LHCN-M2 (cell line): Measurements from ENCODE around the gene ARGFX. TPM values are rescaled to one million over a fixed set of nuclear protein-coding genes. Genes with fewer than 3 reads are reported as not detected.
"Not testable (repeated sequence)": the region's sequence is repeated elsewhere in the genome, so short reads cannot be mapped to it uniquely, and the experiment has no call there.

Source experiments
- DNase-seq: peaks from one replicate; pipeline ENCODE4 v3.0.0-alpha.2; 2012; ENCODE audit warnings: low read depth
- polyA plus RNA-seq: library from polyadenylated mRNA; unstranded; fragments of >200 nt; gene quantifications from one replicate; pipeline ENCODE4 v1.2.1, GENCODE V29; 2012; ENCODE audit warnings: missing spikeins
- total RNA-seq: library from RNA; depleted of rRNA; stranded (reverse); fragments of >200 nt; gene quantifications from 2 replicates; pipeline ENCODE4 v1.2.3, GENCODE V29; 2014; rRNA removed

The ARGFX gene
- total RNA-seq = not detected in 2 replicates
- not detected for polyA plus RNA-seq

DNA sequence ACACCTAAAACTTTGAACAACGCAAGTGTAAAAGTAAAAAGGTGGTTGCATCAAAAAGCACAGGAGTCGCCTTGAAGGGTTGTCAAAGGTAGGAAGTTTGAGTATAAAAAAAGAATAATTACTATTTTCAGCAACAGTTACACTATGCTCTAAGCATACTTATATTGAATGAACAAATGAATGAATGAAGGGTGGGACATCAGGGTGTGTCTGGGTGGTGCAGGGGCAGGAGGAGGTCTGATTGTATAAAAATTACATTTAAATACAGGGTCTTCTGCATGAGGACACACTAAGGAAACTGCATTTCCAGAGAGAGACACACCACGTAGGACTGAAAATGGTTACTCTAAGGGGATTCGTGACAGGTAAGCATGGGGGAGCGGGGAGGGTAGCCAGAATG, at the start of gene ARGFX:
Gene ARGFX, plus strand, starts transcription at position 301 of the 400 bp plus-strand sequence. CDS start 2,765 bp downstream, outside the sequence.
- no peak for DNase-seq

DNA sequence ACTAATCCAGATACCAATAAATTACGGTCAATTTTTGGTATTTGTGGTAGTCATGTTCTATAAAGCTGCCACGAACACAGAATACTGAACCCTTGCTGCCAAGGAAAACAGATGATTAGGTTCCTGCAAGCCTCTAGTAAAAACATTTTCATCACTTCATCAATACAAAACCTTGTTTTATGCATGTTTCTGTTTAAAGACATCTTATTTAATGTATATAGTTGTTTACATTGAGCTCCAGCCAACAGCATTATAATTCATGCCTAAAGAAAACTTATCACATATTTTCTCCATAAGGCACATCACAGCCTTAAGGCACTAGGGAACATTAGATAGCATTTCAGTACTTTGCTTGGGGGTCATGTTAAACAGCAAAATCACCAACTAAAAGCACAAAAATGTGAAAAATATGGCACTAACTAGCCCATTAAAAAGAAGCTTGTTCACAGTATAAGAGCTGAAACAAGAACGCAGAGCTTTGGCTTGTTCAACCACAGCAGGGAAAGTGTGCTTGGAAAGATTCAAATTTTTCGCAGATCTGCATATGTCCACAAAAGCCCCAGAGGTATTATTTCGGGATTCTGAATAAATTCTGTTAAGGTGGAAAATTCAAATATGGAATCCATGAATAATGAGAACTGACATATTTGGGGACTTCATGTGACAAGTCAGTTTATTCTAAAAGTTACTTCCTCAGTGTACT, 49.6 kb upstream of the ARGFX start:
- DNase-seq = no peak

DNA sequence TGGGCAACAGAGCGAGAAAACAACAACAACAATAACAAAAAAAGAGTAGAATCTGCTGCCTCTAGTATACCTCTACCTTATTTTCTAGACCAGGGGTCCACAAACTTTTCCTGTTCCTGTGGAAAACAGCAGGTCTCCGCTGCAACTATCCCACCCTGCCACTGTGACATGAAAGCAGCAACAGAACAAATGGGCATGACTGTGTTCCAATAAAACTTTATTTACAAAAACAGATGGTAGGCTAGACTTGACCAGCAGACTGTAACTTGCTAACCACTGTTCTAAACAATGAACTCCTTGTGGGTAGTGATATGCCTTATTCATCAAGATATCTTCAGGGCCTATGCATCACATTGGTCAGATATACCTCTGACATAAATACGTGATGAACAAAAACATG, 47.2 kb upstream of the ARGFX start:
- no peak for DNase-seq

DNA sequence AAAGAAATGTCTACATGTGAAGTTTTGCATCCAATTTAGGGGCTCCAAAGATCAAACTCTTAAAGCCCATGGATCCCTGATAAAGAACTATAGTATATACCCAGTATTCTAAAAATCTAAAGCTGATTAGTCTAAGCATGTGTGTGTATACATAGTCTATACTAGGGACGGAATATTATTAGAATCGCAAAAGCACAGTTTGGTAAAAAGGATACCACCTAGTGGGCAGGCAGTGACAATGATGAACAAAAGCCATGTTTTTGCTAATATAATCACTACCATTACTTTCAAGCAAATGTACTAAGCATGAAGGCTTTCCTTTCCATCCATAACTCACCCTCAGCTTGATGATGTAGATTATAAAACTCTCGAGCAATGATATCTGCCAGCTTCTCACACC, 38.4 kb upstream of the ARGFX start:
- DNase-seq = no peak

DNA sequence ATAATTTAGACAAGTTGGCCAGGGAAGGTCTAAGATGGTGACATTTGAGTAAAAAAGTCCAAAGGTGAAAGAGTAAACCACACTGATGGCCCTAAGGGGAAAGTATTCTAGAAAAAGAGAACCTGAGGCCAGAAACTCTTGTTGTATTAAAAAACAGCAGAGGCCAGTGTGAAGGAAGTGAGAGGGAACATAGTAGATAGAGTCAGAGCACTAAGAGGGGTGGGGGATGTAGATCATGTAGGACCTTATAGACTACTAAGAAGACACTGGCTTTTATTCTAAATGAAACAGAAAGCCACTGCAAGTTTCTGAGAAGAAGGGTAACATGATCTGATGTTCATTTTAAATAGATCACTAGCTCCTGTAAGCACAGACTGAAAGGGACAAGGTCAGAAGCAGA, 36.5 kb upstream of the ARGFX start:
- DNase-seq = no peak

DNA sequence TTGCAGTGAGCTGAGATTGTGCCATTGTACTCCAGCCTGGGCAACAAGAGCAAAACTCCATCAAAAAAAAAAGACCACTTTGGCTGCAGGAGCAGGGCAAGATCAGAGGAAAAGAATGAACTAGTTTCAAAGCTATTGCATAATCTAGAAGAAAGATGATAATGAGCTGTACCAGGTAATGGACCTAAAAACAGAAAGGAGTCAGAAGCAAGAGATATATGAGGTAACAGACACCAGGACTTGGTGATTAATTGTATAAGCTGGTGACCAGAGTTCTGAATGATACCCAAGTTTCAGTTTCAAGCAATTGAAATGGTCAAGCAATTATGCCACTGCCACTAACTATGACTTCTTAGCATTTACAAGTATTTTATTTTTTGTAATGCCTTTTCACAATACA, 24.8 kb upstream of the ARGFX start:
- DNase-seq = no peak

DNA sequence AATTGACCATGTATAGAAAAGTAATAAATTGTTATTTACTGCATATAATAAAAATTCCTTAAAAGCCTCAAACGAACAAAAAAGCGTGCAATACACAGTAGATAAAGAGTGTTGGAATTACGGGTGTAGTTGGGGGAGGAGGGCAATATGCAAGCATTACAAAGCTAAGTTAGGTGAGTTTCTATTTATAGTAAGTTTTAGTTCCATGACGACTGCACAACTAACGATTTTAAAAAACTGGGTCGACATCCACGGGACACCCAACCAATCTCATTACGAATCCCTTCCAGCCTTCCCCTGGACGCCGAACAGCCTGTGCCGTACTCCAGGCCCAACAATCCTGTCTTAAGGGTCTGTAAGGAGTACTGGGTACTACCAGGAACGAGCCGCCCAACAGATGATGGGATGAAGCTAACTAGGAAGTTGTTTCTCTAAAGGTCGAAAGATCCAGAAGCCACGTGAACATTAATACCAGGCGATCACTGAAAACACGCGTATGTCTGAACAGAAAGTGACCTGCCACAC, 22.6 kb upstream of the ARGFX start:
- no peak for DNase-seq

DNA sequence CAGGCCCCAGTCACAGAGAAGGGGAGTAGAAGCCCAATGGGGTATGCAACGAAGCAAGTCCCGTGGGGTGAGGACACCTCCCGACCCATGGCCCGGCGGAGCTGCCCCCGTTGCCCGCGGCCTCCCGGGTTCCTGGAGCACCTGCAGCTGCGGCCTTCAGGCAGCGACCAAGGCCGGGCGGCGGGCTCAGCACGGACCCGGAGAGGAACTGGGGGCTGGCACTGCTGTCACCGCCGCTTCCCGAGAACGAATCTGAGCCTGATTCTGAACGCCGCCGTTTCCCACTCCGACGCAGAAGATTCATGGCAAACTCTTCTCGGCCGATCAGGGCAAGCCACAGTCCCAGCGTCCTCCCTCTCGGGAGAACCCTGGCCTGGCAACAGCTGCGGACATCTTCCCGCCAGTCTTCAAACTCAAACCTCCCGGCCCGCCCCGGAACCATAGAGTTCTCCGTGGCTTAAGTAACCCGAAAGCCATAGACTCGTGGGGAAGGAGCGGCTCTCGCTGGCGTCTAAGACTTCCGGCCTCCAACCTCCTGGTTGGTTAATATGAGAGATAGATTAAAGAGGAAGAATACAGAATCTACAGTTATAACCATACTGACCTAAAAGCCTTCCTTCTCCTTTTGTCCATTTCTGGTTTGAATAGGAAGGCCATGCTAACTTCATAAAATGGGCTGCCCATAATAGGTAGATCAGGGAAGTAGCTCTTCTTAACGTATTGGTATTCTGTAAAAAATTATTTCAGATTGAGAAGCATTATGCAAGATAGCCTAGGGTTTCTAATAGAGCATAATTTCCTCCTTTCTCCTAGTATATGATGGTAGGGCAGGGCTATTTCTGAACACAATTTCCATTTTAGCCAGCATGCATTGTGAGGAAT, 21.9 kb upstream of the ARGFX start, which contains the start of gene POLQ:
Gene POLQ, minus strand, starts transcription at position 415 of the 882 bp plus-strand sequence. Its CDS starts 111 bp downstream, at position 304.
- peak; percentile 95 for DNase-seq

DNA sequence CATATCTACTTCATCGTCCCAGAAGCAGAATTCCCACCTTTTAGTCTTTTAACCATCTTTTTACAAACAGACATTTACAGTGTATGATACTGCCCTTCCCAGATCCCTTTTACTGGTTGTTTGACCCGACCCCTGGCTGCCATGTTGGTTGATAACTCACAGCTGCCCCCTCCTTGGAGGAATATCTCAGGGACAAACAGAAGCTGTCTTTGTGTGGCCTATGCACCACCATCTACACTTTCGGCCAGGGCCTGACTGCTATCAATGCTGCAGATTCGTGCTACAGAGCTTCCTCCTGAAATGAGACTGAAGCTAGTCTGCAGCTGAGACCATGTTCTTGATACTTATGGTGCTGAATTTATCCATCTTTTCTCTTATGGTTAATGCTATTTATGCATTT, 15.4 kb upstream of the ARGFX start:
- peak; percentile 25 for DNase-seq

DNA sequence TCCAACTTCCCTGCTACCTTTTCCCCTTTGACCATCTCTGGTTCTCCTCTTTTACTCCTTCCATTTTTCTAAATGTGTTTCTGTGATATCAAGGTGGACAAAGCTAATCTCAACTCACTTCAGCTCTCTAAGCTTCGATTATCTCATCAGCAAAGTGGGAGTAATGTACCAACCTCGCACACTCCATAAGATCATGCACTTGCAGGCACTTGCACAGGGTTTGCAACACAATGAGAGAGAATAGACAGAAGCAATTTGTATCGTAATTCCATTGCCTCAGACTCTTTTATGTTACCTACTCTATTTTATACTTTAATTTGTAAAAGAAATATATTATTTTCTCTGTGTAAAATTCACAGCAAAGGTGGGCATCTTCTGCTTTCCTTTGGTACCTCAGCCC, 15.0 kb upstream of the ARGFX start:
- no peak for DNase-seq

DNA sequence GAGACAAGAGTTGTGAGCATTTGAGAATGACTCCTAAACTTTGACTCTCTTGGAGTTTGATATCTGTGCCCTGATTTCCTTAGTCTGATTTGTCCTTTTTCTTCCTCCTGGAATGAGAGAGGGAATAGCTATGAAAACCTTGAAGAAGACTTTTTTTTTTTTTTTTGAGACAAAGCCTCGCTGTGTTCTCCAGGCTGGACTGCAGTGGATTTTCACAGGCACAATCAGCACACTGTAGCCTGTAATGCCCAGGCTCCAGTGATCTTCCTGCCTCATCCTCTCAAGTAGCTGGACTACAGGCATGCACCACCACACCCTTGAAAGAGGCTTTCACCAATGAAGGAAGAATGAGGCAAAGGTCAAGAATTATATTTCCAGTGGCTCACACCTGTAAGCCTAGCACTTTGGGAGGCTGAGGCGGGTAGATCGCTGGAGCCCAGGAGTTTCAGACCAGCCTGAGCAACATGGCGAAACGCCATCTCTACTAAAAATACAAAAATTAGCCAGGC, 10.3 kb upstream of the ARGFX start:
- no peak for DNase-seq

DNA sequence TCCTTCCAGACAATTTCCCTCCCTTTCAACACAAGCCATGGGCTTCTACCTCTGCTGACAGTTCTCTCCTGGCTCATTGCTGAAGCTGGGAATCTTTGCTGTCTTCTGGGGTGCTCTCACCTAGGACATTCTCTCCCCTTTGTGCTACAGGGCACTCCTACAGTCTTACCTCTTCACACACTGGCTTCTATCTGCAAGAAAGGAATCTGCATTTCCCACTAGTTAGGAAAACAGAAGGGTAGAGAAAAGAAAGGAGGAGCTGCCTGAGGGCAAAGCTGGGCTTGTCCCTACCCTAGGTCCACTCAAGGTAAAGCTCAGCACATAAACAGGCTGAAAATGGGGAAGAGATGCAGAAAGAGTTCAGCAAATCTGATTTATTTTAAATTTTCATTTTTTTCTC, 5.6 kb upstream of the ARGFX start:
- no peak for DNase-seq

DNA sequence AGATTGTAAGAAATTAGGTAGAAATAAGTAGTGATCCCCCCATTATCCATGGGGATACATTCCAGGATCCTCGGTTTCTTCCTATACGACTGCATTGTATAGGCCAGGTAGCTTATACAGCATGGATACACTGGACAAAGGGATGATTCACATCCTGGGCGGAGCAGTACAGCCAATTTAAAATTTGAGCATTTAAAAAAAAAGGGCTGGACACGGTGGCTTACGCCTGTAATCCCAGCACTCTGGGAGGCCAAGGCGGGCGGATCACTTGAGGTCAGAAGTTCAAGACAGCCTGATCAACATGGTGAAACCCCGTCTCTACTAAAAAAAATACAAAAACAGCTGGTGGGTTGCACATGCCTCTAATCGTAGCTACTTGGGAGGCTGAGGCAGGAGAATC, 976 bp upstream of the ARGFX start:
- DNase-seq = no peak

DNA sequence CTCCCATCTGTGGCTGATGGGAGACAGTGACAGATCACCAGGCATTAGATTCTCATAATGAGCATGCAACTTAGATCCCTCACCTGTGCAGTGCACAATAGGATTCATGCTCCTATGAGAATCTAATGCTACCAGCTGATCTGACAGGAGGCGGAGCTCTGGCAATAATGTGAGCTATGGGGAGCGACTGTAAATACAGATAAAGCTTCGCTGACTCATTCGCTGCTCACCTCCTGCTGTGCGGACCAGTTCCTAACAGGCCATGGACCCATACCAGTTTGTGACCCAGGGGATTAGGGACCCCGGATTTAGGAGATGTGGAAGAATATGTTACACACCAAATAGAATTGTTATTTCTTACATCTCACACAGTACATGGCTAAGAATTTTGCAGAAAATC, 6.7 kb downstream of the ARGFX start:
- DNase-seq = no peak

DNA sequence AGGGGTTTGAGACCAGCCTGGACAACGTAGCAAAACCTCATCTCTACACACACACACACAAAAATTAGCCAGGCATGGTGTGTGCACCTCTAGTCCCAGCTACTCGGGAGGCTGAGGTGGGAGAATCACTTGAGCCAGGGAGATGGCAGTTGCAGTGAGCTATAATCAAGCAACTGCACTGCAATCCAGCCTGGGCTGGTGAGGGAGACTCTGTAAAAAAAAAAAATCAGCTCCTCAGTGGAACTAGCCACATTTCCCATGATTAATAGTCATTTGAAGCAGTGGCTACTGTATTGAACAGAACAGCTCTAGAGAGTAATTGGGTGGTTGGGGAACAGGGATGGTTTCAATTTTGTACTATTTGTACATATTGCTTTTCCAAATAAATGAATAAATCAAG, 13.9 kb downstream of the ARGFX start:
- no peak for DNase-seq

DNA sequence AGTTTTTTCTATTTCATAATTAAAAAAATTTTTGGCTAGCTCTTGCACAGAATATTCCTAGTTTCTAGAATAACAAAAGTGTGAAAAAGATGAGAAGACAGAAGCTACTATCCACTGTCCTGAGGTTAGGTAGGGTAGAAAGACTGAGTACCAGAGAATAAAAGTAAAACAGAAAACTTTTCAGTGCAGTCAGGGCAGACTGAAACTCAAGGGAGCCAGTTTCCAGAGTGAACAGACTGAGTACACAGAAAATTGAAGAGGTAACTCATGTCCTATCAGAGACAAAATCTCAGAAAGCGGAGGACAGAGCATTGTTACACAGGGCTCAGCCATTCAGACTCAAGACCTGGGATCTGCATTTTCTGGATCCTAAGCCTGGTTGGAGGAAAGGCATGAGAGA, 16.7 kb downstream of the ARGFX start:
- no peak for DNase-seq

DNA sequence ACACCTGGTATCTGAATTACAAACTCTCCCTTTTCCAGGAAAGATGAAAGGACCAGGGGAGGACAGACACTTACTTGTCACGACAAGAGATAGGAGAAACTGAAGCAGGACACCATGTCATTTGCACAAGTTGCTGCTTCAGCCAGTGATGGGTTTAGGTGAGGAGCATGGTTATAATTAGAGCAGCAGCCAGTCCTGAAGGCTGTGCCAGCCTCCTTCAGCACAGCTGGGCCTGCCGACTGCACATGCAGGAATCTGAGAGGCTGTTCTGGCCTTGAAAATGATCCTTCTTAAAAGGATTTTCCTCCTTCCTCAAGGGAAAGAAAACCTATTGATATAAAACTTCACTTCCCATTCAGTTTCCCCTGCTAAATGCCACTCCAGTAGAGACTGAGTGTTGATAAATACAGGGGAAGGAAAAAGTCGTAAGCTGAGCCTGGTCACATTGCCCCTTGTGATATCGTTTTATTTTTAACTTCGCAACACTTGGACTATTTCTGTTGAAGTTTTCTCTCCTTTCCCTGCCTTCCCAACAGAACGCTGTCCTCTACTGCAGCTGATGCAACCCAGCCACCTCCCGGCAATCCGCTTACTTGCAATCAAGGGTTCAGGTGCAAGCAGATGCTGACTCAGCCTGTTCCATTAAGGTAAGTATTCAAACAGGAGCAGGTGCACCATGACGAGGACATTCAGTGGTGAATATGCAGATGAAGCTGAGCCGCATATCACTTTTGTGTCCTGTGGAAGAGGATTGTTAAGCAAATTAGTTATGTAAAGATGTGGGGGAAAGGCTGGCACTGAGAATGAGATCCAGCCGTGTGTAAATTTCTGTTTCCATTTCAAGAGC, 25.3 kb downstream of the ARGFX start, which contains the start of gene FBXO40:
Gene FBXO40, plus strand, starts transcription at position 524 of the 847 bp plus-strand sequence. CDS start 27,197 bp downstream, outside the sequence.
- DNase-seq = no peak

DNA sequence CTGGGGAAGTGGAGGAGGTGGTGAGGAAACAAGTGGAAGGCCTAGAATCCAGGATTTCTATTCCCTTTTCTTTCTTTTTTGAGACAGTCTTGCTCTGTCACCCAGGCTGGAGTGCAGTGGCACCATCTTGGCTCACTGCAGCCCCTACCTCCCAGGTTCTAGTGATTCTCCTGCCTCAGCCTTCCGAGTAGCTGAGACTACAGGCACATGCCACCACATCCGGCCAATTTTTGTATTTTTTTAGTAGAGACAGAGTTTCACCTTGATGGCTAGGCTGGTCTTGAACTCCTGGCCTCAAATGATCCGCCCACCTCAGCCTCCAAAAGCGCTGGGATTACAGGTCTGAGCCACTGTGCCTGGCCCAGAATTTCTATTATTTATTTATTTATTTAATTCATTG, 26.1 kb downstream of the ARGFX start:
- DNase-seq = not testable (repeated sequence)

DNA sequence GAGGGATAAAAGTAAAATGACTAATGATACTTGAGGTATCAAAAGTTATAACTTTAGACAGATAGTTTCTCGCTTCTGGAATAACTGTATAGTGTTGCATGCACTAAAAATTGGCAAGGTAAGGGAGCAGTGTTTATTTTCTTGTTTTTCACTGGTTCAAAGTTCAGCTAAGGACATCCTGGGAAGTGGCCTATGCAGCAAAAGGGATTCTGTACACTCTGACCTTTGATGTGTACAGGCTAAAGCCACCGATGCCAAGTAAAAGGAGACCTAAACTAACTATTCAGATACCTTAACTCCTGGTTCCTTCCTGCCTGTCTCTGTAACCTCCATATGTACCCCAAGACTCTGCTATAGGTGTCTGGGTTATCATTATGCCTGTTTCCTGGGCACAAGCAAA, 27.1 kb downstream of the ARGFX start:
- no peak for DNase-seq

DNA sequence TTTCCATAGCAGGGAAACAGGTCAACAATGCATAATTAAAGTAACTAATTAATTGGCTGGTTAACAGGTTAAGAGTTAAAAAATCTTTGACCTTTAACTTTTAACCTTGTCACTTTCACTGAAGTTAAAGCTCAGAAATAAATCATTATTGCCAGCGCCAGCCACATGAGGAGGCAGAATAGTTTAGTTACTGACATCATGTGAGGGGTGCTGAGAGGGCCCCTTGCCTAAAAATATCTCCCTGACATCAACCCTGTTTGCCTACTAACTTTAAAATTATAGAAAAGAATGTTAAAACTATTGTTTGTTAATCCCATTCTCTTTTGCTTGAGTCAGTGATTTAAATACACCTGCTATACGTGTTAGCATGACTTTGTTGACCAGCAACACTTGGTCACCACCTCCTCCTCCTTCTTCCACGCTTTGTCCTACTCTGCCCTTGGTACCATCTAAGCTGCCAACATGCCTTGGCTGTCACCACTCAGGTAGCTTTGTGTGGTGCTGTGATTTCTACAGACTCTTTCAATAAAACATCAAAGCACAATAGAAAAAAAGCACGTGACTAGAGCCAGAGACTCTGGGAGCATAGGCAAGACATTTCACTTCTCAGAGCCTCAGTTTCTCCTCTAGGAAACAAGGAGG, 28.1 kb downstream of the ARGFX start:
- DNase-seq = no peak

DNA sequence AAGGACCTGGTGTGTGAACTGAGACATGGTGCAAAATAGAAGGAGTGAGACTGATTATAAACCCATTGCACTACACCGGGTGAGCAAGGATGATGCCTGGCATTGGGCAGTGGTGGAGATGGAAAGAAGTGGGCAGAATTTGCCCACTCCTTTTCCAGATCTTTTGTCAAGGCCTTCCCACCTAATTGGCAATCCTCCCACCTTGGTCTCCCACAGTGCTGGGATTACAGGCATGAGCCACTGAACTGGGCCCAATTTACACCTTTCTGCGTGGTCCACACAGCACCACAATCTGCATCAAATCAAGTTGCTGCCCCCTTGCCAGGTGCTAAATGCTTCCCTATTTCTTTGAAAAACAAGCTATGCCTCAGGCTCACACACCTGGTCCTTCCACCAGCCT, 30.8 kb downstream of the ARGFX start:
- no peak for DNase-seq
